Measurements from ENCODE around the gene BAMBI.

BAMBI gene

DNA sequence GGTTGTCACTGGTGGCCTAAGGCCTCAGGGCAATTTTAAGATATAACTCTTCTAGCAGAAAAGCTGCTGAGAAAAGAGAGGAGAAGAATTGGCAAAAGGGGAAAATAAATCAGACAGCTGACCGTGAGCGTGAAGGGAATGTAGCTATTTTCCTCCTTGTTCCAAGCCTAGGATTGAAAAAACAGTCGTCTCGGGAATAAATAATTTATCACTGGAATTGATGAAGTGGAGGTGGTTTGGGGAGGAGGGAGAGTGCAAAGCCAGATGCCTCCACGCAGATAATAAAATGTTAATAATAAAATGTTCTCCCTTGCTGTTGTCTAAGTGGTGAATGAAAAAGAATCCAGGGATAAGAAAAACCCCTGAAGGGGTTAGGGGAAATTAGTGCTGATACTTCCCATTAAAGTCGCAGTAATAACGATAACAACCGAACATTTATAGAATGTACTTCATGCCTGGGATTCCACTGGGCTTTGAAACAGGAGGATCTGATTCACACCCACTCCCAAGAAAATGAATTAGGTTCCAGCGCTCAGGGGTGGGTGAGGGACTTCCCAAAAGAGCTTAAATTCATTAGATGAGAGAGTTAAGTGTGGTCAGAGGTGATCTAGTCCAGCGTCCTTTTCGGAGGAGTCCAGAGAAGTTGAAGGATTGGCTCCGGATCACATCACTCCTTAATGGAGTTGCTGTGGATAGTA is 27.3 kb downstream of the BAMBI start:
- DNase-seq (ENCODE audit: low read depth, low spot score): no peak

DNA sequence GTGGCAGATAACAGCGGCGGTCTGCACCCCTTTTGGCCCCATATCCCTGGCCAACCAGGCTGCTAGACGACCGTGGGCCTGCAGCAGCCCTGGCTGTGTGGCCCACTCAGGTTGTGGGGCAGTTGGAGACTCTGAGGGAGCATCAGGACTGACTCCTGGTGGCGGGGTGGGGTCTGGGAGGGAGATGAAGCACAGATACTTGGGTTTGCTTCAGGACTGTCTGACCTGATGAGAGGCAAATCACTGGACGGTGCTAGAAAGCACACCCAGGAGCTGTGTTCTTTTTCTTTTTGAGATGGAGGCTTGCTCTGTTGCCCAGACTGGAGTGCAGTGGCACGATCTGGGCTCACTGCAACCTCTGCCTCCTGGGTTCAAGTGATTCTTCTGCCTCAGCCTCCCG is 28.2 kb downstream of the BAMBI start:
- DNase-seq (ENCODE audit: low read depth, low spot score): no peak

DNA sequence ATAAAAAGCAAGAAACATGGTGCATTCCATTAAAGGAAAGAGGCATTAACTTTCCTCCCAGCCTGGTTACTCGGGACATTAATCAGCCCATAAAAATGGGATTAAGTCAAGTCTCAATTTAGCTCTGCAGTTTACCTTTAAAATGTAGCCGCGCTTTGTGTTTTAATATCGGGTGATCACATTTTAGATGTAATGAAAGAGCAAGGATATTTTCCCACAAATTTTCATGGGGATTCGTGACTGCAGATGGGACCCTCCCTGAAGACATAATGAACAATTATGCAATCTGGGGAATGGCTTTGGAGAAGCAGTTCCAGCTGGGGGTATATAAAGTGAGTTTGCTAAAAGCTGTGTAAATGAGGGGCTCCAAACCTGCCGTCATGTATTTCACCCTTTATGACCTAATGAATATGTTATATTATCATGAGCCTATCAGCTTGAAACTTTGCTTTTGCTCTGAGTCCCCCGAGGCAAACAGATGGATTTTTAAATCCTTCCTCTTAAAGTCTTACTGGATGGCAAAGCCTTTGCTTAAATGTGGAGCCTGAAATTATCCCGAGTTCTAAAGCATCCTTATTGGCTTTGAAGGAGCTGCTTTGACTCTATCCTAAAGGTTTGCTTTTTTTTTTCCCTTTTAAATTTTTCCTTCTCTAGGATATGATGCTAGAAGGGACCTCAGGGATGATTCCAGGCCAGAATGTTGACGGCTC is 31.8 kb downstream of the BAMBI start:
- DNase-seq (ENCODE audit: low read depth, low spot score): no peak

DNA sequence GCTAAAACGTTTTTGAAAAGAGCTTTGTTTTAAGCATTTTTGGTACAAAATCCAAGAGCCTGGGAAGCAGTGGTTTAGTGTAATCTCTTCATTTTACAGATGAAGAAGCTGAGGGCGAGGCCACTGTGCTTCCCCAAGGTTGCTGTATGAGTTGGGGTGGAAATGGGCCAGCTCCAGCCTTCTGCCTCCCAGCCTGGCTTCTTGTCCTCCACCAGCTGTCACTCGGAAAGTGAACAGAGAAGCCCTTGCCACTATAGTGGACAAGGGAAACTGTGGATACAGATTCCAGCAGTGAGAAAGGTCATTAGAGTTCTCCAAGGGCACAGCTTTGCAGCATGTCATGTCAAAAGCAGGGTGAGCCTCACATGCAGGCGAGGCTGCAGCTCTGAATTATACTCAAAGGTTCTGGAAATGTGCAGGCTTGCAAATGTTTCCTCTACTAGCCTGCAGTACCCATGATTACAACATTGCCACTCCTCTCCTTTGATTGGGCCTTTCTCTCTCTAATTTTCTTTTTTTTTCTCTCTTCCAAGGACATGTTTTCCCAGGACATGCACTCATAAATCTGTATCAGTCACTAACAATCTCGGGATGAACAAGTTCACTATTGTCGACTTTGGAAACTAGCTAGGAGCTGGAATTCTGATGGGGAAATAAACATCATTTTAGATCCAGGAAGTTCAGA is 33.0 kb downstream of the BAMBI start:
- DNase-seq (ENCODE audit: low read depth, low spot score): no peak

DNA sequence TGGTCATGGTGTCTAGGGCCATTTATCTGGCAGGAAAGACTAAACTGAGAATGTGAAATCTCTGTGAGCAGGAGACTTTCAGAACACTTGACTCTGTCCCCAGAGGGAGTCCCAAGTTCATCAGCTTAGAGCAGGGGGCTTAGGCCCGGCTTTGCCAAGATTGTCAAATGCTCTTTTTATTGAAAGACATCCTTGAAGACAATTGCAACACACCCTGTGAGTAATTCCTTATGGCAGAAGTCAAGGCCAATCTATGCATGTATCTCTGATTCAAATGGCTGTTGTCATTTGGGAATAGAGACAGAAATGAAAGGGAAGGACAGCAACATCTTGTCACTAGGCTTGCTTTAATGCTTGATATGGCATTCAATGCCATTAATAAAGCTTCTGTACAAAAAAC is 33.7 kb downstream of the BAMBI start:
- no peak for DNase-seq (ENCODE audit: low read depth, low spot score)

DNA sequence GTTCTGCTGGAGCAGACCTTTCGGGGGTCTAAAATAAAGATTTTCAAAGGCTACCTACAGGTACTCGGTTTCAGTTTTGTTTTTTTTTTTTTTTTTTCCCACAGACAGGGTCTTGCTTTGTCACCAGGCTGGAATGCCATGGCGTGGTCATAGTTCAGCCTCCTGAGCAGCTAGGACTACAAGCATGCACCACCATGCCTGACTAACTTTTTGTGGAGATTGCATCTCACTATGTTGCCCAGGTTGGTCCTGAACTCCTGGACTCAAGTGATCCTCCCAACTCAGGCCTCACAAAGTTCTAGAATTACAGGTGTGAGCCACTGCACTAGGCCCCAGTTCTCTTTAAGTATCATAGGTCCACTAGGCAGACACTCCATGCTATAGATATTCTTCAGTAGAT is 34.5 kb downstream of the BAMBI start:
- no peak for DNase-seq (ENCODE audit: low read depth, low spot score)

DNA sequence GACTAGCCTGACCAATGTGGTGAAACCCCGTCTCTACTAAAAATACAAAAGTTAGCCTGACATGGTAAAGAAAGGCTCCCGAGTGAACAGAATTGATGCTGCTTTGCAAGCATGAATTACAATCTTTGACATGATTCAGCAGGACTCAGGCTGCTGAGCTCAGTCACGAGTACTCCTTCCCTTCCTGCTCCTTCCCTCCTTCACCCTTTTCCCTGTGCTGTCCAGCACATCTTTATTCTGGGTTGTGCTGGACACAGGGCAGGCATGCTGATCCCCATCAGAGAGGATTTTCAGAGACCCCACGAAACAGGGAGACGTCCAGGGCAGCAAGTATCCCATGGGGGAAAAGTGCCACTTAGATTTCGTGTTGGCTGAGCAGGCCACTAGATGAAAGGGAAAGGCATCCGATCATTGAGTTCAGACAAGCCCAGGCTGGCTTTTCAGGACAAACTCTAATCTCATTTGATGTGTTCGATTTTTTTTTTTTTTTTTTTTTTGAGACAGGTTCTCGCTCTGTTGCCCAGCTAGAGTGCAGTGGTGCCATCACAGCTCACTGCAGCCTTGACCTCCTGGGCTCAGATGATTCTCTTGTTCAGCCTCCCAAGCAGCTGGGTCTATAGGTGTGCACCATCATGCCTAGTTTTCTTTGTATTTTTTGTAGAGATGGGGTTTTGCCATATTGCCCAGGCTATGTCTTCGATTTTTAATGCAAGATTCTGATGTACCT is 36.5 kb downstream of the BAMBI start:
- no peak for DNase-seq (ENCODE audit: low read depth, low spot score)

DNA sequence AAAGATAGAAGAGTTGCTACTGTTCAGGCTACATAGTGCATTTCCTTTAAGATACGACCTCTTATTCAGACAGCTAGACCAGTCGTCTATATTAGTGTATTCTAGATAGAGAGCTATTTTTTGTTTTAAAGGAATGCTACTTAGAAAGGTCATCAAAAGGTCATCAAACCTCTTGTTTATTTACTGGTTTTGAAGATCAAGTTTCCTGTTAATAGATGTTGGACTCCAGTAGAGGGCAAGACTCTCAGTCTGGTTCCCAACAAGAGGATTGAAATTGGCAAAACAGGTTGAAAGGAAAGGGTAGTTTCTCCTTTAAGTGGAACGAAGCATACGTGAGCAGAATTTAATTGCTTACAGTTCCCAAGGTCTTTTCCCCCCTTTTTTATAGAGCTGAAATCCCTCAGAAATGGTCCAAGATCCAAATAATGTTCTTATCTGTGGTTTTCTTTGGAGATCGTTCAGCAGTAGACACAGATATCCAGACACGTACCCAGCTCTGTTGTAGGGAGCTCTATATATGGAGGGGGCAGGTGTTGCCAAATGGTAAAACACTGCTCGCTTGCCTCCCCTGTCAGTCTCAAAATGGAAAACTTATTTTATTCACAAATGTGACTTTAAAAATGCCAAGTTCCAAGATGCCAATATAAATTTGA is 37.2 kb downstream of the BAMBI start:
- DNase-seq (ENCODE audit: low read depth, low spot score): no peak

DNA sequence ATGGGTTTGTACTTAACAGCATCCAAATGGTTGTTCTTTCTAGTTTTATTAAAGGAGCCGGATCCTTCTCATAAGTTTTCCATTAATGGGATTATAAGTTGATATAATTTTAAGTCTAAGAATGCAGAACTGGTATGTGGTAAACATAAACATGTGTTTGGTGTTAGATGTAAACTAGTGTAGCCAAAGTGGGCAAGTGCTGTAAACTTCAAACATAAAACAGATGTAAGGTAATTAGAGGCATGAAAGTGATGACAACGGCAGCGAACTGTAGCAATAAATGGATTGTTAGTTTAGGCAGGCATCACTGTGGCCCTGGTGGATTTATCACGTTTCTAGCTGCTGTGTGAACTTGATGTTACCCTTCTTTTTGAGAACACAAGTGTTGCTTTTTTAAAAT is 37.9 kb downstream of the BAMBI start:
- no peak for DNase-seq (ENCODE audit: low read depth, low spot score)

DNA sequence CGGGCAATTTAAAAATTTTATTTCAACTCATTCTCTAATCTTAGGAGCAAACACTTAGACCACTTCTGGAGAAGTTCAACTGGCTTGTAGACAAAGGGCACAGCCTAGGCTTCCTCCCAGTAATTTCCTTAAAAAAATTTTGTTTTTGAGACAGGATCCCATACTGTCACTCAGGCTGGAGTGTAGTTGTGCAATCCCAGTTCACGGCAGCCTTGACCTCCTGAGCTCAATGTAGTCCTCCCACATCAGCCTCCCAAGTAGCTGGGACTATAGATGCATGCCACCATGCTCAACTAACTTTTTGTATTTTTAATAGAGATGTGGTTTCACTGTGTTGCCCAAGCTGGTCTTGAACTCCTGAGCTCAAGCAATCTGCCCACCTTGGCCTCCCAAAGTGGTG is 38.4 kb downstream of the BAMBI start:
- no peak for DNase-seq (ENCODE audit: low read depth, low spot score)

DNA sequence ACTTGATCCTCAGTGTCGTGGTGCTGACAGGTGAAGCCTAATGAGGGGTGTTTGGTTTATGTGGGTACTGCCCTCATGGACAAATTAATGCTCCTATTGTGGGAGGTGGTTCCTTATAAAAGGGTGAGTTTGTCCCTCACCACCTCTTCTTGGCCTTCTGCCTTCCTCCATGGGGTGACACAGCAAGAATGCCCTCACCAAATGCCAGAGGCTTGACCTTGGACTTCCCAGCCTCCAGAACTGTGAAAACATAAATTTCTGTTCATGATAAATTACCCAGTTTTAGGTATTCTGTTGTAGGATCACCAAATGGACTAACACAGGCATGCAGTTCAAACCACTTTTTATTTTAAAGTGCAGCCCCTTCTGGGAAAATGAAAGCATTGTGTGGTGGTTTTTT is 39.4 kb downstream of the BAMBI start:
- DNase-seq (ENCODE audit: low read depth, low spot score): no peak

DNA sequence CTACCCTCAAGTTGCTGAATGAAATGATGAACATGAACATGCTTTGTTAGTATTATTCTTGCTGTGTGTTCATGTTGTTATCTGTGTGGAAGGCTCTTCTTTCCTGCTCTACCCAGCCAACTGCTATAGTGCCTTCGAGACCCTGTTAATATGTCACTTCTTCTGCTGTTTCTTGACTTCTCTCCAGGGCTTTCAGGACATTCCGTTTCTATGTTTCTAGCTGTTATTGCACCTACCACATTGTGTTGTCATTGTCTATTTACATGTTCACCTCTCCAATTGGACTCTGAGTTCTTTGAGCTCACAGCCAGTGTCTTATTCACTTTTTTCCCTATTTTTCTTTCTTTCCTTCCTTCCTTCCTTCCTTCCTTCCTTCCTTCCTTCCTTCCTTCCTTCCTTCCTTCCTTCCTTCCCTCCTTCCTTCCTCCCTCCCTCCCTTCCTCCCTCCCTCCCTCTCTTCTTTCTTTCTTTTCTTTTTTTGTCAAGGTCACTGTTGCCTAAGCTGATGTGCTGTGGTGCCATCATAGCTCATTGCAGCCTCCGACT is 40.4 kb downstream of the BAMBI start:
- DNase-seq (ENCODE audit: low read depth, low spot score): no peak

DNA sequence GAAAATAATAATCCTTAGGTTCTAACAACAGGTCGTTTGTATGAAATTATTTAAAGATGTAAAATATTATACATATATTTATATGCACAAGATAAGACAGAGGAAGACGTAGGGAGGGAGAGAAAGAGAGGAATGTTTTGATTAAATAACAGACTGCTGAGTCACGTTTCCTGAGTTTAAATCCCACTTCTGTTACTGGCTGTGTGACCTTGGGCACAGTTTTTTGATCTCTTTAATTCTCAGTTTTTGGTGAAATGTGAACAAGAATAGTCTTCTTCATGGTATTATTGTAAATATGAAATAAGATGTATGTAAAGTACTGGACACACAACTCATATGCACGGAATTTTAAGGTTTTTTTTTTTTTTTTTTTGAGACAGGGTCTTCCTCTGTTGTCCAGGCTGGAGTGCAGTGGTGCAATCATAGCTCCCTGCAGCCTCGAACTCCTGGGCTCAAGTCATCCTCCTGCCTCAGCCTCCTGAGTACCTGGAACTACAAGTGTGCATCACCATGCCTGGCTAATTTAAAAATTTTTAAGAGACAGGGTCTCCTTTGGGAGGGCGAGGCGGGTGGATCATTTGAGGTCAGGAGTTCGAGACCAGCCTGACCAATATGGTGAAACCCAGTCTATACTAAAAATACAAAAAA is 42.6 kb downstream of the BAMBI start:
- no peak for DNase-seq (ENCODE audit: low read depth, low spot score)

DNA sequence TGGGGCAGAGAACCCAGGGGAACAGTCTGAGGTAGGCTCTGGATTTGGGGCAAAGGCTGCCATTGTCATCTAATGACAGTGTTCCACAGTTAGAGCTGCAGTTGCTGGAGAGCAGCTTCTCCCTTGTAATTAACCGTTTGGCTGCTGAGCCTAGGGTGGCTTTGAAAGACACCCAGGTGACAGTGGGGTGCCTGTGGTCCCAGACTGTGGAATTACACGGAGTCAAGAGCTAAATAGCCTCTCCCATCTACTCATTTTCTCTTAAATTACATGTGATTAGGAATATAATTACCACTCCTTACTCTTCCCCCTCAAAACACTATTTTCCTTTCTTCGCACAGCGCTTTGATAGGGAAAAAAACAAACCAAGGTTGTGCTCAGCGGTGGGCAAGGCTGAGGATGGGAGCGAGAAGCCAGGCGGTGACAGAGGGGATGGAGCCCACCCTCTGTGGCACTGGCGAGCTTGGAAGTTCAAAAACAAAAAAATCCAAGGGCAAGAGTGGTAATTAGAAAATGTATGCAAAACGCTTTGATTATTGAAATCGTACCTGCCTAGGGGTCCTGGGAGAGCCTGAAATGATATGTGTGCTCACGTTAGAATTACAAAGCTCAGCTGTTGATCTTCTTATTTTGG is 44.1 kb downstream of the BAMBI start:
- DNase-seq (ENCODE audit: low read depth, low spot score): no peak

DNA sequence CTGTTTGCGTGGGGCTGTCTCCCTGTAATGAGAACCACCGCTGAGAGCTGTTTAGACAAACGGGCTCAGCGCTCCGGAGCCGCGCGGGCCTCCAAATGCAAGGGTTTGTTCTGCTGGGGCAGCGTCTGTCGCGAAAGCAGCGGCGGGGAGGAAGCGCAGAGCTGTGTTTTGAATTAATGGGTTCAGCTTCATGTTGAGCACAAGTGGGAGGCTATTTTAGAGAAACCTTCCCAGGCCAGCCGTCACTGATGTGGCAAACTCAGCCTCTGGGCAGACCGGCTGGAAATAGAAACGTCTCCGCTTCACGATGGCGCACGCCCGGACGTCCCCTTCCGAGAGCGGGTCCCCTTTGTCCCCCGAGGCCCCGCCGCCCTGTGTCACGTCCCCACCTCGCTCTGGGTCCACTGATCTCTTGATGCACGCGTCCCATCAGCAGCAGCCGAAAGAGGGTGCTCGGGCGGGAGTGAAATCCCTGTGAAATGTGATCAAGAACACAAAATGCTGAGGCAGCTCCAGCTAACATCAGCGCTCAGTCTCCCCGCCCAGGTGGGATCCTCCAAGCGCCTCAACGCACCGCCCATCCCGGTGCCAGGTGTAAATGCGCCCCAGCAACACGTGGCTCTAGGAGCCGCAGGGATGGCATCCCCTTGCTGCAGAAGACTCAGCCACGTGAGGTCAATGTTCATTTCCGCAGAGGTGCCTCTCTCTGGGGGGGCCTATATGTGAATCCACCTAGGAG is 44.9 kb downstream of the BAMBI start:
- no peak for DNase-seq (ENCODE audit: low read depth, low spot score)

DNA sequence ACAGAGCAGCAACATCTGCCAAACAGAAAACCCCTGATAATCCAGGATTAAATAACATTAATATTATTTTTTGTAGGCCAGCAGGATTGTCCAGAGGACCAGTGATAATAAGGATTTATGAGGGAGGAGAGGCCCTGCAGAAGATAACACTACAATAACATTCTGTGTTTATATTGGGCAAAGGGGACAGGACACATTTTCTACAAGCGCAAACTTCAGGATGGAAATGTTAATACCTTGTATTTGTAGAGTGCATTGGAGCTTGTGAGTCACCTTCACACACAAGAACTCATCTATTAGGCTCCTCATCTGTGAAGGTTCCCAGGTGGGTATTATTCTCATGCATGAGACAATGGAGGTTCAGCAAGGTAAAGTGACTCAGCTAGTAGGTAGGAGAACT is 51.0 kb downstream of the BAMBI start:
- no peak for DNase-seq (ENCODE audit: low read depth, low spot score)

DNA sequence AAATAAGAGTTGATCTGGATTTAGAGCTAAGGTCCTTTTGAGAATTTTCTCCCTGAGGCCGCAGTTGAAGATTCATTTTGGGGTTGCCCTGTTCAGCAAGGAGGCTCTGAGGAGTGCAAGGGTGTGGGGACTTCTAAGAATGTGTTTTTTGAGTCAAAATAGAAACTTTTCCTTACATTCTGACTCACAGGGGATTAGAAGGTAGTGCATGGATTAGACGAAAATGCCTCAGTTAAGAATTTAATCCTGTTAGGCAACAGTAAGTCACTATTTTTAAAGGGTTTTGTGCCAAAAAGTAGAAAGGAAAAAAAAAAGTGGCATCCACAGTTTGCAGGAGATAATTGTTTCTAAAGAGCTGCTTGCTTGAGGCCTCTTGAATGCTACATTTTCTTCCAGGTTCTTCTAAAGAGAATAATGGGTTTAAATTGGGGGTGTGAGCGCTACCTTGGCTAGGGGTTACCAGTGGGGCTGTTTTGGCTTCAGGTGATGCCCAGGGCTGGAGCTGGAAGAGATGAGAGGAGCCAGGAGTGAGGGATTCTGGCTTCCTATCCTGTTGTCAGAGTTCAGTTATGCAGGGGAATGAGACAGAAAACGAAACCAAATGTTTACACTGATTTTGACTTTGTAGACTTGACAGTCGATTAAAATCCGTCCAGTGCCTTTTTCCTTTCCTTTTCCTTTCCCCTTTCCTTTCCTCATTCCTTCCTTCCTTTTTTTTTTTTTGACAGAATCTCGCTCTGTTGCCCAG is 52.9 kb downstream of the BAMBI start:
- DNase-seq (ENCODE audit: low read depth, low spot score): no peak

DNA sequence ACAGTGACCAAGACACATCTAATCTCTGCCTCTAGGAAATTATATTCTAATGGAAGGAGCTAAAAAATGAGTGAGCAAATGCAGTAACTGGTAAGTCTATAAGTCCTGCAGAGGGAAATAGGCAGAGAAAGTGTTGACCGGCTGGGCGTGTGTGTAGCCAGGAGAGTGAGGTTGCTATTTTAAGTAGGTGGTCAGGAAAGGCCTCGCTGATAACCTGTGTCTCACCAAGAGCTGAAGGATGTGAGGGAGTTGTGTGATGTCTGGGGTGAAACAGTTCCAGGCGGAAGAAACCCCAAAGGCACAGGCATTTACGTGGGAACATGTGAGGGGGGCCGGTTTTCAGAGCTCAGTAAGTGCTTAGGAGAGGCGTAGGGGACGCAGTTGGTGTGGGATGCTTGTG is 54.8 kb downstream of the BAMBI start:
- no peak for DNase-seq (ENCODE audit: low read depth, low spot score)
